Liver (tissue), 9 donors: ENCODE results near the gene KCNS3. TPM values are rescaled to one million over a fixed set of nuclear protein-coding genes. Genes with fewer than 3 reads are reported as not detected.

Experiments
- DNase-seq: peaks from one replicate; pipeline ENCODE4 v3.0.0-alpha.2; 2017; ENCODE audit warnings: low spot score
- H3K27ac ChIP-seq, 2 donors: one replicate each; pipeline ENCODE4 v1.7.0; 2013; ENCODE audit warnings: inconsistent platforms in 2 of 2, low read length in 2 of 2, control low read depth in 1 of 2, low read depth in 1 of 2, mild to moderate bottlenecking in 1 of 2
- H3K27me3 ChIP-seq, 4 donors: one replicate each; pipeline versions ENCODE4 v1.6.1 to v1.7.0; 2013; ENCODE audit warnings: low read length in 3 of 4, inconsistent platforms in 1 of 4, mild to moderate bottlenecking in 1 of 4, moderate library complexity in 1 of 4; ENCODE audit not compliant: control insufficient read depth in 4 of 4, insufficient read depth in 4 of 4
- H3K36me3 ChIP-seq, 4 donors: one replicate each; pipeline versions ENCODE4 v1.6.1 to v1.7.0; 2013; ENCODE audit warnings: low read length in 3 of 4, mild to moderate bottlenecking in 3 of 4, low read depth in 1 of 4, moderate library complexity in 1 of 4; ENCODE audit not compliant: control insufficient read depth in 4 of 4, insufficient read depth in 3 of 4
- H3K4me1 ChIP-seq, 4 donors: one replicate each; pipeline versions ENCODE4 v1.6.1 to v1.7.0; 2013; ENCODE audit warnings: low read length in 3 of 4, mild to moderate bottlenecking in 3 of 4, moderate library complexity in 1 of 4; ENCODE audit not compliant: control insufficient read depth in 4 of 4, insufficient read depth in 4 of 4
- H3K4me3 ChIP-seq, 3 donors: one replicate each; pipeline versions ENCODE4 v1.6.1 to v1.7.0; 2013; ENCODE audit warnings: low read length in 3 of 3, control low read depth in 1 of 3, low read depth in 1 of 3, mild to moderate bottlenecking in 1 of 3
- H3K9ac ChIP-seq, 2 donors: one replicate each; pipeline ENCODE4 v1.7.0; 2013; ENCODE audit warnings: low read length in 2 of 2, mild to moderate bottlenecking in 2 of 2, moderate library complexity in 2 of 2, control low read depth in 1 of 2, low read depth in 1 of 2
- H3K9me3 ChIP-seq, 4 donors: one replicate each; pipeline versions ENCODE4 v1.6.1 to v1.7.0; 2013; ENCODE audit warnings: low read length in 3 of 4; ENCODE audit not compliant: control insufficient read depth in 4 of 4
- FOXA1 ChIP-seq: IDR thresholded peaks from 2 replicates; pipeline ENCODE4 v1.6.1; 2016; ENCODE audit warnings: antibody characterized with exemption
- GABPA ChIP-seq, 2 donors: IDR thresholded peaks in 1 of 2; conservative IDR thresholded peaks in 1 of 2; 2 replicates each; pipeline ENCODE4 v1.6.1; 2016; ENCODE audit warnings: antibody characterized with exemption in 2 of 2, mild to moderate bottlenecking in 1 of 2, moderate library complexity in 1 of 2
- HNF4A ChIP-seq, 2 donors: conservative IDR thresholded peaks; 2 replicates each; pipeline ENCODE4 v1.6.1; 2016; ENCODE audit warnings: antibody characterized with exemption in 2 of 2, mild to moderate bottlenecking in 2 of 2
- JUND ChIP-seq, 2 donors: IDR thresholded peaks; 2 replicates each; pipeline ENCODE4 v1.6.1; 2016; ENCODE audit warnings: antibody characterized with exemption in 2 of 2
- NR2F2 ChIP-seq: IDR thresholded peaks from 2 replicates; pipeline ENCODE4 v1.6.1; 2016; ENCODE audit warnings: antibody characterized with exemption
- RAD21 ChIP-seq, 2 donors: IDR thresholded peaks; 2 replicates each; pipeline ENCODE4 v1.6.1; 2016; ENCODE audit warnings: antibody characterized with exemption in 2 of 2, mild to moderate bottlenecking in 2 of 2
- RXRA ChIP-seq, 2 donors: IDR thresholded peaks; 2 replicates each; pipeline ENCODE4 v1.6.1; 2017 to 2018; ENCODE audit warnings: antibody characterized with exemption in 2 of 2, mild to moderate bottlenecking in 1 of 2
- SP1 ChIP-seq: IDR thresholded peaks from 2 replicates; pipeline ENCODE4 v1.6.1; 2018; ENCODE audit warnings: antibody characterized with exemption, mild to moderate bottlenecking
- TAF1 ChIP-seq: conservative IDR thresholded peaks from 2 replicates; pipeline ENCODE4 v1.6.1; 2016; ENCODE audit warnings: antibody characterized with exemption, mild to moderate bottlenecking
- YY1 ChIP-seq: IDR thresholded peaks from 2 replicates; pipeline ENCODE4 v1.6.1; 2016; ENCODE audit warnings: antibody characterized with exemption, mild to moderate bottlenecking
- WGBS: extraction: QIAGEN DNeasy Blood & Tissue Kit; methylation state at CpG from one replicate; pipeline ENCODE4 v1.1.7; 2013; 5-methylcytosine and 5-hydroxymethylcytosine counted together
- polyA plus RNA-seq, 2 donors: library from polyadenylated mRNA; stranded (reverse) in 1 of 2; unstranded in 1 of 2; fragments of 200-250 nt in 1 of 2; fragments of >200 nt in 1 of 2; fragmentation: Nextera tagmentation in 1 of 2; extraction: Ambion mirVana in 1 of 2; gene quantifications; one replicate each; pipeline versions ENCODE4 v1.2.1 to v1.2.3, GENCODE V29; 2013 to 2015
- total RNA-seq, 2 donors: library from RNA; depleted of rRNA; stranded (reverse); fragments of >200 nt; gene quantifications; one replicate each; pipeline ENCODE4 v1.2.3, GENCODE V29; 2014
- TF ChIP-seq, protein P1 (sequence below): IDR thresholded peaks from 2 replicates; pipeline ENCODE4 v1.6.1; 2016; ENCODE audit warnings: antibody characterized with exemption, mild to moderate bottlenecking
- TF ChIP-seq, protein P2 (sequence below): fragments of 150-350 bp; IDR thresholded peaks from 2 replicates; pipeline ENCODE4 v1.5.1; 2017; ENCODE audit warnings: improper control_type of control experiment, low read depth, low read length; ENCODE audit not compliant: missing input control
- TF ChIP-seq, protein P3 (sequence below): IDR thresholded peaks from 2 replicates; pipeline ENCODE4 v1.6.1; 2016; ENCODE audit warnings: antibody characterized with exemption
- TF ChIP-seq, protein P4 (sequence below): IDR thresholded peaks from 2 replicates; pipeline ENCODE4 v1.6.1; 2016; ENCODE audit warnings: antibody characterized with exemption
- donor health status: healthy.
- donor health status: healthy.
- donor health status: healthy.
- donor health status: healthy.
- donor health status: healthy.

Gene KCNS3
- total and polyA plus RNA-seq, 4 donors, result 0.56 to 2.8 (median 1.7) TPM

DNA sequence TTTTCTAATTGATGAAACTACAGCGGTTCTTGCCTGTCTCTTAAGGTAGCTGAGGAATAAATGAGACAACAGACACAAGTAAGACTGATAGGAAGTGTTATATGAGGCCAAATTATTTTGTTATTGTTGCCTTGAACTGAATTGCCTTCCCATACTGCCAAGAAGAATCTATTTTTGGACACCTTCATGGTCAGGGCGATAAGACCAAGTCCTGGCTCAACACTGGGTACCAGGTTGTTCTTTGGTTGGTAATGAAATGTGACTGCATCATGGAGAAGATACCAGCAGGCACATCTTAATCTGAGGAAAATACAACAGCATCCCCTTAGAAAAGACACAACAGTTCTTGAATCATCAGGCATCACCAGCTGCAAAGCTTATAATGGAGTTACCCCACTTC lies 38.5 kb upstream of the KCNS3 start:
- WGBS, result 80% methylated on average over 2 of the region's 2 CpGs
- TF ChIP-seq RXRA (IDR thresholded peaks at IDR 0.05), result no peak
- TF ChIP-seq SP1, result no peak
- TF ChIP-seq, protein P1, sequence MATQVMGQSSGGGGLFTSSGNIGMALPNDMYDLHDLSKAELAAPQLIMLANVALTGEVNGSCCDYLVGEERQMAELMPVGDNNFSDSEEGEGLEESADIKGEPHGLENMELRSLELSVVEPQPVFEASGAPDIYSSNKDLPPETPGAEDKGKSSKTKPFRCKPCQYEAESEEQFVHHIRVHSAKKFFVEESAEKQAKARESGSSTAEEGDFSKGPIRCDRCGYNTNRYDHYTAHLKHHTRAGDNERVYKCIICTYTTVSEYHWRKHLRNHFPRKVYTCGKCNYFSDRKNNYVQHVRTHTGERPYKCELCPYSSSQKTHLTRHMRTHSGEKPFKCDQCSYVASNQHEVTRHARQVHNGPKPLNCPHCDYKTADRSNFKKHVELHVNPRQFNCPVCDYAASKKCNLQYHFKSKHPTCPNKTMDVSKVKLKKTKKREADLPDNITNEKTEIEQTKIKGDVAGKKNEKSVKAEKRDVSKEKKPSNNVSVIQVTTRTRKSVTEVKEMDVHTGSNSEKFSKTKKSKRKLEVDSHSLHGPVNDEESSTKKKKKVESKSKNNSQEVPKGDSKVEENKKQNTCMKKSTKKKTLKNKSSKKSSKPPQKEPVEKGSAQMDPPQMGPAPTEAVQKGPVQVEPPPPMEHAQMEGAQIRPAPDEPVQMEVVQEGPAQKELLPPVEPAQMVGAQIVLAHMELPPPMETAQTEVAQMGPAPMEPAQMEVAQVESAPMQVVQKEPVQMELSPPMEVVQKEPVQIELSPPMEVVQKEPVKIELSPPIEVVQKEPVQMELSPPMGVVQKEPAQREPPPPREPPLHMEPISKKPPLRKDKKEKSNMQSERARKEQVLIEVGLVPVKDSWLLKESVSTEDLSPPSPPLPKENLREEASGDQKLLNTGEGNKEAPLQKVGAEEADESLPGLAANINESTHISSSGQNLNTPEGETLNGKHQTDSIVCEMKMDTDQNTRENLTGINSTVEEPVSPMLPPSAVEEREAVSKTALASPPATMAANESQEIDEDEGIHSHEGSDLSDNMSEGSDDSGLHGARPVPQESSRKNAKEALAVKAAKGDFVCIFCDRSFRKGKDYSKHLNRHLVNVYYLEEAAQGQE, result no peak
- TF ChIP-seq, protein P2, sequence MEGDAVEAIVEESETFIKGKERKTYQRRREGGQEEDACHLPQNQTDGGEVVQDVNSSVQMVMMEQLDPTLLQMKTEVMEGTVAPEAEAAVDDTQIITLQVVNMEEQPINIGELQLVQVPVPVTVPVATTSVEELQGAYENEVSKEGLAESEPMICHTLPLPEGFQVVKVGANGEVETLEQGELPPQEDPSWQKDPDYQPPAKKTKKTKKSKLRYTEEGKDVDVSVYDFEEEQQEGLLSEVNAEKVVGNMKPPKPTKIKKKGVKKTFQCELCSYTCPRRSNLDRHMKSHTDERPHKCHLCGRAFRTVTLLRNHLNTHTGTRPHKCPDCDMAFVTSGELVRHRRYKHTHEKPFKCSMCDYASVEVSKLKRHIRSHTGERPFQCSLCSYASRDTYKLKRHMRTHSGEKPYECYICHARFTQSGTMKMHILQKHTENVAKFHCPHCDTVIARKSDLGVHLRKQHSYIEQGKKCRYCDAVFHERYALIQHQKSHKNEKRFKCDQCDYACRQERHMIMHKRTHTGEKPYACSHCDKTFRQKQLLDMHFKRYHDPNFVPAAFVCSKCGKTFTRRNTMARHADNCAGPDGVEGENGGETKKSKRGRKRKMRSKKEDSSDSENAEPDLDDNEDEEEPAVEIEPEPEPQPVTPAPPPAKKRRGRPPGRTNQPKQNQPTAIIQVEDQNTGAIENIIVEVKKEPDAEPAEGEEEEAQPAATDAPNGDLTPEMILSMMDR, result no peak
- TF ChIP-seq, protein P3, sequence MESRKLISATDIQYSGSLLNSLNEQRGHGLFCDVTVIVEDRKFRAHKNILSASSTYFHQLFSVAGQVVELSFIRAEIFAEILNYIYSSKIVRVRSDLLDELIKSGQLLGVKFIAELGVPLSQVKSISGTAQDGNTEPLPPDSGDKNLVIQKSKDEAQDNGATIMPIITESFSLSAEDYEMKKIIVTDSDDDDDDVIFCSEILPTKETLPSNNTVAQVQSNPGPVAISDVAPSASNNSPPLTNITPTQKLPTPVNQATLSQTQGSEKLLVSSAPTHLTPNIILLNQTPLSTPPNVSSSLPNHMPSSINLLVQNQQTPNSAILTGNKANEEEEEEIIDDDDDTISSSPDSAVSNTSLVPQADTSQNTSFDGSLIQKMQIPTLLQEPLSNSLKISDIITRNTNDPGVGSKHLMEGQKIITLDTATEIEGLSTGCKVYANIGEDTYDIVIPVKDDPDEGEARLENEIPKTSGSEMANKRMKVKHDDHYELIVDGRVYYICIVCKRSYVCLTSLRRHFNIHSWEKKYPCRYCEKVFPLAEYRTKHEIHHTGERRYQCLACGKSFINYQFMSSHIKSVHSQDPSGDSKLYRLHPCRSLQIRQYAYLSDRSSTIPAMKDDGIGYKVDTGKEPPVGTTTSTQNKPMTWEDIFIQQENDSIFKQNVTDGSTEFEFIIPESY, result no peak
- TF ChIP-seq, protein P4, sequence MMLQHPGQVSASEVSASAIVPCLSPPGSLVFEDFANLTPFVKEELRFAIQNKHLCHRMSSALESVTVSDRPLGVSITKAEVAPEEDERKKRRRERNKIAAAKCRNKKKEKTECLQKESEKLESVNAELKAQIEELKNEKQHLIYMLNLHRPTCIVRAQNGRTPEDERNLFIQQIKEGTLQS, result no peak
- no peak for TF ChIP-seq JUND (IDR thresholded peaks at IDR 0.05)
- no peak for TF ChIP-seq TAF1
- TF ChIP-seq GABPA (IDR thresholded peaks at IDR 0.05 in 1 of 2, conservative IDR thresholded peaks at IDR 0.05 in 1 of 2), result no peak
- TF ChIP-seq FOXA1, result no peak
- no peak for TF ChIP-seq HNF4A (conservative IDR thresholded peaks at IDR 0.05)
- no peak for TF ChIP-seq YY1
- TF ChIP-seq RAD21 (IDR thresholded peaks at IDR 0.05), result no peak
- TF ChIP-seq NR2F2, result no peak
- DNase-seq, result no peak
- Histone ChIP-seq H3K36me3 (no peaks in the 10 kb centered on the region), H3K9ac (no peak overlapping the region), H3K27me3 (peaks cover 0 to 3% (median 0%) of the 10 kb centered on the region in 4 donors), H3K4me1 (no peaks in the 10 kb centered on the region), H3K27ac (no peak overlapping the region), H3K4me3 (no peak overlapping the region), H3K9me3 (no peaks in the 10 kb centered on the region)

DNA sequence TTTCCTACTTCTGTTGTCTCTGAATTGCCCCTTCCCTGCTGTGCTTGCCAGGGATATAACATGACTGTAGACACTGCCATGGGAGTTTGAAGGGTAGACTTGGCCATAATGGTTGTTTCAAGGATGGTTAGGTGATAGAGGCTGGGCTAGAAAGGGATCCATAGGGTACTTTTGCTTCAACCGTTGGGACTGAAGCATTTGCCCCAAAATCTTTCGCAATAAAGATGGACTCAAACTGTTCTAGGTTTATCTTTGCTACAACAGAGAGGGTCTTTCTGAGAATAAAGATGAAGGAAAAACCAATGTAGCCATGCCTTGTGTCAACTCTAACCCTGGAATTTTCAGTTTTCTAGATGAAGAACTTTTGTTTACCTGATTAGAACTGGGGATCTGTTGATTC lies 35.0 kb upstream of the KCNS3 start:
- Histone ChIP-seq H3K27me3 (peaks cover 0 to 3% (median 0%) of the 10 kb centered on the region in 4 donors), H3K9me3 (no peaks in the 10 kb centered on the region), H3K27ac (no peak overlapping the region), H3K4me3 (no peak overlapping the region), H3K36me3 (no peaks in the 10 kb centered on the region), H3K9ac (no peak overlapping the region), H3K4me1 (no peaks in the 10 kb centered on the region)
- WGBS, result 76% methylated on average over 2 of the region's 2 CpGs
- DNase-seq, result no peak
- TF ChIP-seq FOXA1 (no peak), YY1 (no peak), JUND (IDR thresholded peaks at IDR 0.05) (no peak)
